Measurements from ENCODE around the gene FGD2.
A peak's percentile ranks its signal among the peaks of the same experiment; 100 is the strongest.
"Not testable (repeated sequence)": the region's sequence is repeated elsewhere in the genome, so short reads cannot be mapped to it uniquely, and the experiment has no call there.

Gene FGD2

GRCh38 chr6:37033255-37033654, 27.8 kb downstream of the FGD2 start:
- Mint-ChIP-seq H3K36me3 (peaks cover 38% of the 10 kb centered on the region), H3K4me3 (peak overlapping the region; percentile 65), H3K4me1 (peaks cover 62% of the 10 kb centered on the region), H3K27ac (peak overlapping the region; percentile 94), H3K9me3 (peaks cover 4% of the 10 kb centered on the region)
- ATAC-seq (peak; percentile 98), DNase-seq (ENCODE audit: low spot score in 2 of 2) (peak; percentile 41 to 79)

- peaks cover 4% of the 10 kb centered on the region for H3K9me3 Mint-ChIP-seq
- peak overlapping the region; percentile 65 for H3K4me3 Mint-ChIP-seq
- DNase-seq (ENCODE audit: low spot score in 2 of 2) = no peak
- peaks cover 32% of the 10 kb centered on the region for H3K36me3 Mint-ChIP-seq
- peak; percentile 76 for ATAC-seq
- peak overlapping the region; percentile 94 for H3K27ac Mint-ChIP-seq
- peaks cover 62% of the 10 kb centered on the region for H3K4me1 Mint-ChIP-seq
Measured at GRCh38 chr6:37033819-37034795, 28.7 kb downstream of the FGD2 start.

GRCh38 chr6:37036146-37036545, 30.7 kb downstream of the FGD2 start:
- ATAC-seq (no peak), DNase-seq (ENCODE audit: low spot score in 2 of 2) (no peak)
- peaks cover 50% of the 10 kb centered on the region for H3K4me1 Mint-ChIP-seq
- no peak overlapping the region for H3K4me3 Mint-ChIP-seq
- H3K27ac Mint-ChIP-seq = no peak overlapping the region
- no peaks in the 10 kb centered on the region for H3K9me3 Mint-ChIP-seq
- peaks cover 18% of the 10 kb centered on the region for H3K36me3 Mint-ChIP-seq

DNA sequence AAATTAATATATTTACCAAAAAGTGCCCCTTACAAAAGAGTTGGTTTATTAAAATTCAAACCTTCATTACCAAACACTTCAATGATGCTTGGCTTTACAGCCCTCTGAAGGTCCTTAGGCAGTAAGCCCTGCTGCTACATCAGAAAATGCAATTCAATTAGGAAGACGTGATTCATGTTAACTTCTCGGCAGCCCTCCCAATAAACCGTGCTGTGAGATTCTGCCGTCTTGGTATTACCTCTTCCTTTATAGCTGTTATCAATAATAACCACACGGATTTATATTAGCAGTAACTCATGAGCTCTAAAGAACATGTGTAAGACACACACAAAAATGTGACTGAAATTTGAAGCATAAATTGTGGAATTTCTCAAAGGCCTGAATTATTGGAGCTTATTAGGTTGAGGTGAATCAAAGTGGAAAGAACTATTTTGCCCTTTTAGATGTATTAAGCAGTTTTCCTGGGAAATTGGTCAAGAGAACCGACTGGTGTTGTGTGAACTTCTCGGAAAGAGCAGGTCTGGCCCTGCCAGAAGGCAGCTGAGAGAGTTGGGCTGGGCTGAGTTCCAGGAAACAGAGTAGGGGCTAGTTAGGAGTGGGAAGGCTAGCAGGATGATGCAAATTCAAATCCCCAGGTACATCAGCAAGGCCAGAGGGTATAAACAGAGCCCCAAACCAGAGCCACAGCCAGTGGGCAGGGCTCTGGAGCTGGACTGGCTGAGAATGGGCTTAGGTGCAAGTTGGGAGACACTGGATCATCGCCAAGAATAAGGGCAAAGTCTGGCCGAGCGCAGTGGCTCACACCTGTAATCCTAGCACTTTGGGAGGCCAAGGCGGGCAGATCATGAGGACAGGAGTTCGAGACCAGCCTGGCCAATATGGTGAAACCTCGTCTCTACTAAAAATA, 33.1 kb downstream of the FGD2 start:
- H3K4me1 Mint-ChIP-seq = peaks cover 43% of the 10 kb centered on the region
- peaks cover 13% of the 10 kb centered on the region for H3K36me3 Mint-ChIP-seq
- DNase-seq (ENCODE audit: low spot score in 2 of 2) (no peak), ATAC-seq (no peak)
- H3K4me3 Mint-ChIP-seq = peak overlapping the region; percentile 19
- no peaks in the 10 kb centered on the region for H3K9me3 Mint-ChIP-seq
- H3K27ac Mint-ChIP-seq = peak overlapping the region; percentile 9

GRCh38 chr6:37039958-37040357, 34.5 kb downstream of the FGD2 start:
- no peak overlapping the region for H3K4me3 Mint-ChIP-seq
- peak overlapping the region; percentile 26 for H3K27ac Mint-ChIP-seq
- DNase-seq (ENCODE audit: low spot score in 2 of 2) (no peak), ATAC-seq (peak; percentile 42)
- peaks cover 5% of the 10 kb centered on the region for H3K36me3 Mint-ChIP-seq
- H3K9me3 Mint-ChIP-seq = no peaks in the 10 kb centered on the region
- H3K4me1 Mint-ChIP-seq = peaks cover 31% of the 10 kb centered on the region

DNA sequence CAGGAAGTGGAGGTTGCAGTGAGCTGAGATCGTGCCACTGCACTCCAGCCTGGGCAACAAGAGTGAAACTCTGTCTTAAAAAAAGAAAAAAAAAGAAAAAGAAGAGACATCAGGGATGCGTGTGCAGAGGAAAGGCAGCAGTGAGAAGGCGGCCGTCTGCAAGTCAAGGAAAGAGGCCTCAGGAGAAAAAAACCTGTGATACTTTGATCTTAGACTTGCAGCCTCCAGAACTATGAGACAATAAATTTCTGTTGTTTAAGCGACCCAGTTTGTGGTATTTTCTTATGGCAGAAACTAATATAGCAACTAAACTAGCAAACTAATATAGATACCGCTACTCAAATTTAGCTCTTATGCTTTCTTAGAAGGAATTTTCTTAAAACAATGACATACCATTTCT, 36.1 kb downstream of the FGD2 start:
- Mint-ChIP-seq H3K27ac (peak overlapping the region; percentile 79), H3K4me1 (peaks cover 37% of the 10 kb centered on the region), H3K9me3 (peaks cover 1% of the 10 kb centered on the region), H3K4me3 (peak overlapping the region; percentile 37), H3K36me3 (peaks cover 5% of the 10 kb centered on the region)
- ATAC-seq (peak; percentile 86), DNase-seq (ENCODE audit: low spot score in 2 of 2) (peak in 1 of 2 donors; percentile 58)

DNA sequence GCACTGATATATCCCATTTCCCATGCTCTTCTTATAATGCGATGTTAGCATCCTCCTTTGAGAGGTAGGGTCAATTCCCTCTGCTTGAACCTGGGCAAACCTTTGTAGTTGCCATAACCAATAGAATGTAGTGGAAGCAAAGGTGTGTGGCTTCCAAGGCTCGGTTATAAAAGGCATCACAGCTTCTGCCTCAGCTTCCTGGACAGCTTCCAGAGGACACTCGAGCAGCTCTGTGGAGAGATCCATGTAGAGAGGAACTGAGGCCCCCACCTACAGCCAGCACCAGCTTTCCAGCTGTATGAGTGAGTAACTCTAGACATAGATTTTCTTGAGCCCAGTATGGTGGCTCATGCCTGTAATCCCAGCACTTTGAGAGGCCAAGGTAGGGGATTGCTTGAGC, 36.7 kb downstream of the FGD2 start:
- H3K9me3 Mint-ChIP-seq = peaks cover 2% of the 10 kb centered on the region
- DNase-seq (ENCODE audit: low spot score in 2 of 2) (no peak), ATAC-seq (no peak)
- peak overlapping the region; percentile 79 for H3K27ac Mint-ChIP-seq
- H3K4me1 Mint-ChIP-seq = peaks cover 43% of the 10 kb centered on the region
- H3K4me3 Mint-ChIP-seq = peak overlapping the region; percentile 37
- H3K36me3 Mint-ChIP-seq = peaks cover 5% of the 10 kb centered on the region

DNA sequence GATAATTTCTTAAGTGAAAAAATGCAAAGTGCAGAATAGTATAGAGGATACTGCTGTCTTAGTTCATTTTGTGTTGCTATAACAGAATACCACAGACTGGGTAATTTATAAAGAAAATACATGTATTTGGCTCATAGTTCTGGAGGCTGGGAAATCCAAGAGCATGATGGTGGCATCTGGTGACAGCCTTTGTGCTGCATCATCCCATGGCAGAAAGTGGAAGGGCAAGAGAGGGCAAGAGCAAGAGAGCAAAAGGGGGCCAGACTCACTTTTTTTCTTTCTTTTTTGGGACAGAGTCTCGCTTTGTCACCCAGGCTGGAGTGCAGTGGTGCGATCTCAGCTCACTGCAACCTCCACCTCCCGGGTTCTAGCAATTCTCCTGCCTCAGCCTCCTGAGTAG, 37.6 kb downstream of the FGD2 start:
- not testable (repeated sequence) for H3K36me3 Mint-ChIP-seq
- H3K4me1 Mint-ChIP-seq = peaks cover 52% of the 10 kb centered on the region

DNA sequence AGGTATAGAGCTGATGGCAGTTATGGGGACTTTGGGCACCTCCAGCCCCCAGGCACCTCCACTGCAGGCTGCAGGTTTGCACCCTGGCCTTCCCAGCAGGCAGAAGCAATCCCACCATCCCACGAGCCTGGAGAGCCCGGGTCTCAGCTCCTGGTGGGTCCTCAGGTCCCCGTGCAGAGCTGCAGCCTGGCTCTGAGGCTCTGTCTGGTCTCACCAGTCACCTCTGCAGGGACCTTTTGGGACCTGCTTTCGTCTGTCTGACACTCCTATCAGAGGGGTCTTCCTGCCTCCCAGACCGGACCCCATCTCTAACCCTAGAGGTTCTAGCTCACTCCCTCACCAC, 41.9 kb downstream of the FGD2 start:
- peaks cover 67% of the 10 kb centered on the region for H3K4me1 Mint-ChIP-seq
- DNase-seq (ENCODE audit: low spot score in 2 of 2) = no peak
- H3K27ac Mint-ChIP-seq = peak overlapping the region; percentile 96
- peak overlapping the region; percentile 90 for H3K4me3 Mint-ChIP-seq
- peaks cover 2% of the 10 kb centered on the region for H3K9me3 Mint-ChIP-seq
- H3K36me3 Mint-ChIP-seq = peaks cover 43% of the 10 kb centered on the region
- ATAC-seq = no peak

More for the DNA sequence above, 37.6 kb downstream of the FGD2 start:
- DNase-seq (ENCODE audit: low spot score in 2 of 2); ATAC-seq; H3K9me3 Mint-ChIP-seq; H3K4me3 Mint-ChIP-seq; H3K27ac Mint-ChIP-seq: not testable (repeated sequence)

DNA sequence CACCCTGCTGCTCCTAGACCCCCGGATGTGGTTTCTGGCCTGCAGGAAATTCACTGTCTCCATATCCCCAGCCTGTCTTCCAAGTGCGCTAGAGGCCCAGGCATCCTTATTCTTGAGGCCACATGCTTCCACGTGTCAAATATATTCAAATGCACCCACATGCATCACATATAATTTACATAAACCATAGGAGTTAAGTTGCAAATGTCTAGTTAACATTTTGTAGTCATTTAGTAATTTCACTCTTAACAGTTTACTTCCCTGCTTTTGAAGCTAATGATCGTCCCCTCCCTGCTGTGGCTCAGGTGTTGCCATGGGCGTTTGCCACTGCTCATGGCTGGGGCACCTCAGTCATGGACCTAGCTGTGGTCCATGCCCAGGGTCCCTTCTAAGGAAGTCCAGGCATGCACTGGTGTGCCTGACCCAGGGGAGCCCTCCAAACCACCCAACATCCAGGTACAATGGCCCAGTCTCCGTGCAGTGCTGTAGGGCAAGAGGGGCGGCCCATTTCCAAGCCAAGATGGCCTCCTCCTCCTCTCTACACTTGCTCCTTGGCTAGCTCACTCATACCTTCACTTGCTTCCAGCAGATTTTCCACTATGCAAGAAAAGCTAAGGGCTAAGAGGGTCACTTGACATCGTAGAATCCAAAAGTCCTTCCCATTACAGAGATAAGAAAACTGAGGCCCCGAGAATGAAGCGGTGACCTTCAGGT, 42.4 kb downstream of the FGD2 start:
- Mint-ChIP-seq H3K9me3 (peaks cover 2% of the 10 kb centered on the region), H3K4me1 (peaks cover 67% of the 10 kb centered on the region), H3K4me3 (peak overlapping the region; percentile 90), H3K36me3 (peaks cover 42% of the 10 kb centered on the region), H3K27ac (peak overlapping the region; percentile 96)
- DNase-seq (ENCODE audit: low spot score in 2 of 2) (no peak), ATAC-seq (no peak)

DNA sequence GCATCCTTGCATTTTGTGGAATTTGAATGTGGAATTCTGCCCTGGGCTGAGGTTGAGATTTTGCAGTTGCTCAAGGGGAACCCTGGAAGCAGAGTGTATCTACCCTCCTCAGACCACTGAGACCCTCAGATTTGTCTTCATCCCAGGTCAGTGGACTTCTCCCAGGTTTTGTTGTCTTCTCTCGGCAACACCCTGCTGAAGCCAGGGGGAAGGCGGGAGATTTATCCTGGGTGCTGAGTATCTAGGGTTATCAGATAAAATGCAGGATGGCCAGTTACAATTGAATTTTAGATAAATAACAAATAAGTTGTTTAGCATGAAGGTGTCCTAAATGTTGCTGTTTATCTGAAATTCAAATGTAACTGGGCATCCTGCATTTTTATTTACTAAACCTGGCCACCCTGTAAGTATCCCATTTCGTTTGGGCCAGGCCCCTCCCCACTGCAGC, 43.0 kb downstream of the FGD2 start:
- Mint-ChIP-seq H3K27ac (peak overlapping the region; percentile 96), H3K36me3 (peaks cover 37% of the 10 kb centered on the region), H3K4me3 (peak overlapping the region; percentile 90), H3K4me1 (peaks cover 67% of the 10 kb centered on the region), H3K9me3 (peaks cover 2% of the 10 kb centered on the region)
- no peak for ATAC-seq
- DNase-seq (ENCODE audit: low spot score in 2 of 2) = no peak

DNA sequence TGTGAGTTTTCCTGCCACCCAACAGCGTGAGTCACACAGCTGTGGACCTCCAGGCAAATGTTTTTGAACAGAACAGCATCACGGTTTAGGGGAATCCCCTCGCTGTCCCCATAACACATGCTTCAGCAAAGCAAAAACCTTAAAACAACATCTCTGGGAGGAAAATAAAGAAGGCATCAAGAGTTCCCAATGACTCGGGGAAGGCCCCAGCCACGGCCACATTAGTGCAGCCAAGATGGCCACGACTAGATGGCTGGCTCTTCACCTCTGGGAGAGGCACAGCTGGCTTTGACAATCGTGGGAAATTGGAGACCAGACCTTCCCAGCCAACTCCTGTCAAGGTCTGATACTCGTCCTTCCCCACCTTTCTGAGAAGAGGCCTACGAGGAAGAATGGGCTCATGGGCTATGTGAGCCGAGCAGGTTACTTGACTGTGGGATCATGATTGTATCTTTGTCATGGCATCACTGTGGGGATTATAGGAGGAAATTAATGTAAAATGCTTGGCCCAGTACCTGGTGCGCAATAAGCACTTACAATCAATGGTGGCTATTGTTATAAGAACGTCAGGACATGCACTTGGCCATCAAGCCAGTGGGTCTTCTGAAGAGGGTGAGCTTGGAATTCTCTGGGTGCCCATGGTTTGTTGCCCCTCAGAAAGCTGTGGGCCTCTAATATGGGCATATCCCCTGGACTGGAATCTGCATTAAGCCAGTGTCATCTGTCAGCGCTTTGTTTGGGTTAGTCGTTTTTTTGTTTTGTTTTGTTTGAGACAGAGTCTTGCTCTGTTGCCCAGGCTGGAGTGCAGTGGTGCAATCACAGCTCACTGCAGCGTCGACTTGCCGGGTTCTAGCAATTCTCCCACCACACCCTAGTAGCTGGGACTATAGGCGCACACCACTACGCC, 43.6 kb downstream of the FGD2 start:
- H3K27ac Mint-ChIP-seq = peak overlapping the region; percentile 96
- peaks cover 68% of the 10 kb centered on the region for H3K4me1 Mint-ChIP-seq
- peak overlapping the region; percentile 90 for H3K4me3 Mint-ChIP-seq
- DNase-seq (ENCODE audit: low spot score in 2 of 2) (peak; percentile 48 to 80), ATAC-seq (peak; percentile 71)
- H3K36me3 Mint-ChIP-seq = peaks cover 37% of the 10 kb centered on the region
- peaks cover 2% of the 10 kb centered on the region for H3K9me3 Mint-ChIP-seq

DNA sequence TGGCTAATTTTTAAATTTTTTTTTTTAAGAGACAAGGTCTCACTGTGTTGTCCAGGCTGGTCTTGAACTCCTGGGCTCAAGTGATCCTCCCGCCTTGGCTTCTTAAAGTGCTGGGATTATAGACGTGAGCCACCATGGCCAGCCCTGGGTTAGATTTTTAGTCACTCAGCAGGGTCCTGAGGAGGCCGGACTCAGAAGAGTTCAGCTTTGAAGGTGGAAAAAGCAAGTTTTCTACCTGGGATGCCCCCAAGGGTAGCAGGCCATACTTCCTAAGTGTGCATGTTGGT, 44.2 kb downstream of the FGD2 start:
- peaks cover 2% of the 10 kb centered on the region for H3K9me3 Mint-ChIP-seq
- H3K4me1 Mint-ChIP-seq = peaks cover 74% of the 10 kb centered on the region
- H3K36me3 Mint-ChIP-seq = peaks cover 37% of the 10 kb centered on the region
- peak overlapping the region; percentile 90 for H3K4me3 Mint-ChIP-seq
- ATAC-seq = no peak
- H3K27ac Mint-ChIP-seq = peak overlapping the region; percentile 96
- no peak for DNase-seq (ENCODE audit: low spot score in 2 of 2)

Measured in stimulated activated effector memory CD8-positive, alpha-beta T cell treated with anti-CD3 and anti-CD28 coated beads, Interleukin-12 subunit alpha, Interleukin-12 subunit beta, amount 100 ng/mL, for 72 hours (primary cell).